Suppressor macrophage (primary cell): Measurements from ENCODE around the gene R3HDM1.

ENCODE experiments used
- DNase-seq, 4 experiments: peaks; one replicate each; pipeline ENCODE4 v3.0.0-alpha.2; 2020 to 2022

Gene R3HDM1

GRCh38 chr2:135728064-135728743 is 196.9 kb downstream of the R3HDM1 start:
- no peak for DNase-seq

- DNase-seq, result no peak
Observed at GRCh38 chr2:135732561-135732960, 201.3 kb downstream of the R3HDM1 start.

GRCh38 chr2:135733045-135733444 is 201.8 kb downstream of the R3HDM1 start:
- no peak for DNase-seq

GRCh38 chr2:135736546-135736945 is 205.3 kb downstream of the R3HDM1 start:
- no peak for DNase-seq

GRCh38 chr2:135740206-135740605 is 208.9 kb downstream of the R3HDM1 start:
- no peak for DNase-seq

- DNase-seq, result no peak
Observed at GRCh38 chr2:135741043-135741394, 209.7 kb downstream of the R3HDM1 start.

- DNase-seq, result peak; percentile 98 to 99 (median 99)
Observed at GRCh38 chr2:135741395-135742324, 210.4 kb downstream of the R3HDM1 start, which contains the start of gene UBXN4. TSS of gene UBXN4 (plus strand) at chr2:135741855. CDS start at chr2:135741930, 75 bp downstream.

- DNase-seq, result peak; percentile 46 to 66 (median 63)
Observed at GRCh38 chr2:135742325-135742757, 211.1 kb downstream of the R3HDM1 start.

GRCh38 chr2:135743860-135744259 is 212.6 kb downstream of the R3HDM1 start:
- no peak for DNase-seq

- DNase-seq, result peak; percentile 15 to 57 (median 54)
Observed at GRCh38 chr2:135744760-135745314, 213.6 kb downstream of the R3HDM1 start.

- no peak for DNase-seq
Observed at GRCh38 chr2:135745545-135745944, 214.3 kb downstream of the R3HDM1 start.

- DNase-seq, result no peak
Observed at GRCh38 chr2:135755573-135755972, 224.3 kb downstream of the R3HDM1 start.

- DNase-seq, result no peak
Observed at GRCh38 chr2:135756692-135757091, 225.4 kb downstream of the R3HDM1 start.

- no peak for DNase-seq
Observed at GRCh38 chr2:135762022-135762421, 230.7 kb downstream of the R3HDM1 start.

GRCh38 chr2:135762530-135762929 is 231.2 kb downstream of the R3HDM1 start:
- no peak for DNase-seq

- no peak for DNase-seq
Observed at GRCh38 chr2:135768863-135769262, 237.6 kb downstream of the R3HDM1 start.

GRCh38 chr2:135773319-135773718 is 242.0 kb downstream of the R3HDM1 start:
- DNase-seq, result no peak

- DNase-seq, result peak in 2 of 4 experiments; percentile 48 to 60
Observed at GRCh38 chr2:135773917-135774316, 242.6 kb downstream of the R3HDM1 start.
